ENCODE data around the gene TAS2R20. TPM values are rescaled to one million over a fixed set of nuclear protein-coding genes. Genes with fewer than 3 reads are reported as not detected.

Gene TAS2R20
- polyA plus RNA-seq, 2 of the 4 experiments (the other 2 are of a cell fraction): 0.15 to 0.89 TPM

GRCh38 chr12:10956085-10956484 lies 42.0 kb downstream of the TAS2R20 start:
- DNase-seq (ENCODE audit: low read depth in 1 of 2, low spot score in 1 of 2) (no peak), FAIRE-seq (no peak), ATAC-seq (no peak)
- no peak overlapping the region for H3K4me2 ChIP-seq
- ChIA-PET CTCF (no interaction called here), POLR2A (no interaction called here)
- H3K9me3 ChIP-seq: no peaks in the 10 kb centered on the region; the same call in 2 of the 3 replicates
- H3K27ac ChIP-seq: no peak overlapping the region
- TF ChIP-seq HEYL (CRISPR knock-in tag; IDR thresholded peaks at IDR 0.05): no peak
- no peak for TF ChIP-seq PBX3 (IDR thresholded peaks at IDR 0.05)
- no peaks in the 10 kb centered on the region for H3K4me1 ChIP-seq
- no peak overlapping the region for H3K4me3 ChIP-seq

GRCh38 chr12:10952645-10953044 lies 45.5 kb downstream of the TAS2R20 start:
- POLR2A ChIA-PET: no interaction called here
- DNase-seq (ENCODE audit: low read depth in 1 of 2, low spot score in 1 of 2) (no peak), FAIRE-seq (no peak), ATAC-seq (no peak)
- 97% methylated on average over 4 of the region's 4 CpGs for WGBS (ENCODE audit: missing lambda C conversion rate)
- H3K4me1 ChIP-seq: no peaks in the 10 kb centered on the region
- H3K4me2 ChIP-seq: no peak overlapping the region
- H3K4me3 ChIP-seq: no peak overlapping the region
- H3K9me3 ChIP-seq: peaks cover 13% of the 10 kb centered on the region; the same call in 2 of the 3 replicates
- no peak for TF ChIP-seq MYC (IDR thresholded peaks at IDR 0.05; ENCODE audit: borderline replicate concordance, low read length)
- TF ChIP-seq POLR2A (IDR thresholded peaks at IDR 0.05; ENCODE audit: low read length): no peak
- no peak for TF ChIP-seq FOXS1 (CRISPR knock-in tag; IDR thresholded peaks at IDR 0.05)
- TF ChIP-seq SREBF2 (IDR thresholded peaks at IDR 0.05): no peak
- no peak for TF ChIP-seq RNF2 (IDR thresholded peaks at IDR 0.05; ENCODE audit: borderline replicate concordance, low read depth)
- TF ChIP-seq ZNF302 (CRISPR knock-in tag; IDR thresholded peaks at IDR 0.05): no peak
- CTCF ChIA-PET: no interaction called here
- no peak overlapping the region for H3K27ac ChIP-seq

Other genes with a start within 250 kb of the TAS2R20 start
- gene TAS2R7, start 195.7 kb downstream of the TAS2R20 start, polyA plus RNA-seq (2011; rRNA removed): not detected in 2 replicates
- not detected in 3 replicates for gene TAS2R7, start 195.7 kb downstream of the TAS2R20 start, polyA plus RNA-seq (2017; fragmentation: RNase III; extraction: RNeasy Plus Mini Kit Qiagen cat#74134 plus additional on column Dnase treatment)
- not detected in 2 replicates for gene TAS2R8, start 191.0 kb downstream of the TAS2R20 start, polyA plus RNA-seq (2011; rRNA removed)
- gene TAS2R8, start 191.0 kb downstream of the TAS2R20 start, polyA plus RNA-seq (2017; fragmentation: RNase III; extraction: RNeasy Plus Mini Kit Qiagen cat#74134 plus additional on column Dnase treatment): not detected in 3 replicates
- gene TAS2R9, start 188.1 kb downstream of the TAS2R20 start, polyA plus RNA-seq (2011; rRNA removed): not detected in 2 replicates
- gene TAS2R9, start 188.1 kb downstream of the TAS2R20 start, polyA plus RNA-seq (2017; fragmentation: RNase III; extraction: RNeasy Plus Mini Kit Qiagen cat#74134 plus additional on column Dnase treatment): not detected in 3 replicates
- 0.67 and 0.71 TPM in 2 replicates for gene TAS2R10, start 171.9 kb downstream of the TAS2R20 start, polyA plus RNA-seq (2011; rRNA removed)
- gene TAS2R10, start 171.9 kb downstream of the TAS2R20 start, polyA plus RNA-seq (2017; fragmentation: RNase III; extraction: RNeasy Plus Mini Kit Qiagen cat#74134 plus additional on column Dnase treatment): 0.09 to 0.14 TPM in 2 of 3 replicates, not detected in the other
- 5.7 and 6.4 TPM in 2 replicates for gene PRR4, start 148.8 kb downstream of the TAS2R20 start, polyA plus RNA-seq (2011; rRNA removed)
- gene PRR4, start 148.8 kb downstream of the TAS2R20 start, polyA plus RNA-seq (2017; fragmentation: RNase III; extraction: RNeasy Plus Mini Kit Qiagen cat#74134 plus additional on column Dnase treatment): 1.6 to 2.5 TPM (median 2.2 TPM) in 3 replicates
- gene PRH1, start 114.0 kb downstream of the TAS2R20 start, polyA plus RNA-seq (2011; rRNA removed): 3.4 and 4.3 TPM in 2 replicates
- 6.7 to 7.8 TPM (median 7.8 TPM) in 3 replicates for gene PRH1, start 114.0 kb downstream of the TAS2R20 start, polyA plus RNA-seq (2017; fragmentation: RNase III; extraction: RNeasy Plus Mini Kit Qiagen cat#74134 plus additional on column Dnase treatment)
- gene TAS2R13, start 88.7 kb downstream of the TAS2R20 start, polyA plus RNA-seq (2011; rRNA removed): 0.19 and 0.28 TPM in 2 replicates
- gene TAS2R13, start 88.7 kb downstream of the TAS2R20 start, polyA plus RNA-seq (2017; fragmentation: RNase III; extraction: RNeasy Plus Mini Kit Qiagen cat#74134 plus additional on column Dnase treatment): not detected in 3 replicates
- gene PRH2, start 69.1 kb downstream of the TAS2R20 start, polyA plus RNA-seq (2011; rRNA removed): 0.25 and 0.39 TPM in 2 replicates
- gene PRH2, start 69.1 kb downstream of the TAS2R20 start, polyA plus RNA-seq (2017; fragmentation: RNase III; extraction: RNeasy Plus Mini Kit Qiagen cat#74134 plus additional on column Dnase treatment): 0.19 TPM in 1 of 3 replicates, not detected in the others
- 3.1 and 4.1 TPM in 2 replicates for gene TAS2R14, start 59.0 kb downstream of the TAS2R20 start, polyA plus RNA-seq (2011; rRNA removed)
- gene TAS2R14, start 59.0 kb downstream of the TAS2R20 start, polyA plus RNA-seq (2017; fragmentation: RNase III; extraction: RNeasy Plus Mini Kit Qiagen cat#74134 plus additional on column Dnase treatment): 0.70 to 0.94 TPM (median 0.80 TPM) in 3 replicates
- 0.25 and 0.27 TPM in 2 replicates for gene TAS2R50, start 11.4 kb downstream of the TAS2R20 start, polyA plus RNA-seq (2011; rRNA removed)
- gene TAS2R50, start 11.4 kb downstream of the TAS2R20 start, polyA plus RNA-seq (2017; fragmentation: RNase III; extraction: RNeasy Plus Mini Kit Qiagen cat#74134 plus additional on column Dnase treatment): not detected in 3 replicates
- gene TAS2R19, start 24.3 kb upstream of the TAS2R20 start, polyA plus RNA-seq (2011; rRNA removed): 0.90 and 1.1 TPM in 2 replicates
- 0.09 to 0.19 TPM (median 0.13 TPM) in 3 replicates for gene TAS2R19, start 24.3 kb upstream of the TAS2R20 start, polyA plus RNA-seq (2017; fragmentation: RNase III; extraction: RNeasy Plus Mini Kit Qiagen cat#74134 plus additional on column Dnase treatment)
- 0.73 and 1.1 TPM in 2 replicates for gene TAS2R31, start 33.1 kb upstream of the TAS2R20 start, polyA plus RNA-seq (2011; rRNA removed)
- 0.17 to 0.30 TPM (median 0.28 TPM) in 3 replicates for gene TAS2R31, start 33.1 kb upstream of the TAS2R20 start, polyA plus RNA-seq (2017; fragmentation: RNase III; extraction: RNeasy Plus Mini Kit Qiagen cat#74134 plus additional on column Dnase treatment)
- gene TAS2R46, start 64.0 kb upstream of the TAS2R20 start, polyA plus RNA-seq (2011; rRNA removed): 0.32 and 0.48 TPM in 2 replicates
- gene TAS2R46, start 64.0 kb upstream of the TAS2R20 start, polyA plus RNA-seq (2017; fragmentation: RNase III; extraction: RNeasy Plus Mini Kit Qiagen cat#74134 plus additional on column Dnase treatment): 0.10 to 0.11 TPM in 2 of 3 replicates, not detected in the other
- not detected in 2 replicates for gene TAS2R43, start 94.0 kb upstream of the TAS2R20 start, polyA plus RNA-seq (2011; rRNA removed)
- not detected in 3 replicates for gene TAS2R43, start 94.0 kb upstream of the TAS2R20 start, polyA plus RNA-seq (2017; fragmentation: RNase III; extraction: RNeasy Plus Mini Kit Qiagen cat#74134 plus additional on column Dnase treatment)
- 0.26 and 0.69 TPM in 2 replicates for gene TAS2R30, start 136.3 kb upstream of the TAS2R20 start, polyA plus RNA-seq (2011; rRNA removed)
- 0.11 TPM in 1 of 3 replicates, not detected in the others for gene TAS2R30, start 136.3 kb upstream of the TAS2R20 start, polyA plus RNA-seq (2017; fragmentation: RNase III; extraction: RNeasy Plus Mini Kit Qiagen cat#74134 plus additional on column Dnase treatment)
- 4.6 and 6.2 TPM in 2 replicates for gene SMIM10L1, start 172.9 kb upstream of the TAS2R20 start, polyA plus RNA-seq (2011; rRNA removed)
- 8.3 to 8.4 TPM (median 8.3 TPM) in 3 replicates for gene SMIM10L1, start 172.9 kb upstream of the TAS2R20 start, polyA plus RNA-seq (2017; fragmentation: RNase III; extraction: RNeasy Plus Mini Kit Qiagen cat#74134 plus additional on column Dnase treatment)
- gene TAS2R42, start 188.6 kb upstream of the TAS2R20 start, polyA plus RNA-seq (2011; rRNA removed): not detected in 2 replicates
- gene TAS2R42, start 188.6 kb upstream of the TAS2R20 start, polyA plus RNA-seq (2017; fragmentation: RNase III; extraction: RNeasy Plus Mini Kit Qiagen cat#74134 plus additional on column Dnase treatment): not detected in 3 replicates